GM19438 (cell line): ENCODE measurements around the gene PTPRQ.

Experiments used
- ATAC-seq: cut with Tn5 transposase; IDR thresholded peaks from one replicate; pipeline ENCODE4 v1.9.1; 2021; ENCODE audit warnings: low read depth; ENCODE audit not compliant: unreplicated experiment

The PTPRQ gene

GRCh38 chr12:80717856-80718255, 273.8 kb downstream of the PTPRQ start:
- no peak for ATAC-seq

- no peak for ATAC-seq
Measured at GRCh38 chr12:80720516-80720915, 276.5 kb downstream of the PTPRQ start.

- no peak for ATAC-seq
Measured at GRCh38 chr12:80721326-80721725, 277.3 kb downstream of the PTPRQ start.
